IPS-18c (cell line): ENCODE data around the gene NARS2.

Experiments used
- H3K4me3 ChIP-seq: 2 replicates; pipeline ENCODE4 v1.7.0; 2013; ENCODE audit warnings: low read depth, mild to moderate bottlenecking, low read length, moderate library complexity; ENCODE audit not compliant: insufficient read depth
- H3K9me3 ChIP-seq: one replicate; pipeline ENCODE4 v1.6.1; 2013; ENCODE audit warnings: mild to moderate bottlenecking, low read length, moderate library complexity; ENCODE audit not compliant: control insufficient read depth, insufficient read depth

The NARS2 gene

GRCh38 chr11:78432956-78433355, 141.7 kb downstream of the NARS2 start:
- Histone ChIP-seq H3K9me3 (no peaks in the 10 kb centered on the region), H3K4me3 (no peak overlapping the region)

- Histone ChIP-seq H3K9me3 (no peaks in the 10 kb centered on the region), H3K4me3 (no peak overlapping the region)
Observed at GRCh38 chr11:78432058-78432515, 142.6 kb downstream of the NARS2 start.

GRCh38 chr11:78429660-78430059, 145.0 kb downstream of the NARS2 start:
- H3K4me3 ChIP-seq = no peak overlapping the region
- no peaks in the 10 kb centered on the region for H3K9me3 ChIP-seq

GRCh38 chr11:78429209-78429608, 145.5 kb downstream of the NARS2 start:
- H3K4me3 ChIP-seq = no peak overlapping the region
- no peaks in the 10 kb centered on the region for H3K9me3 ChIP-seq

DNA sequence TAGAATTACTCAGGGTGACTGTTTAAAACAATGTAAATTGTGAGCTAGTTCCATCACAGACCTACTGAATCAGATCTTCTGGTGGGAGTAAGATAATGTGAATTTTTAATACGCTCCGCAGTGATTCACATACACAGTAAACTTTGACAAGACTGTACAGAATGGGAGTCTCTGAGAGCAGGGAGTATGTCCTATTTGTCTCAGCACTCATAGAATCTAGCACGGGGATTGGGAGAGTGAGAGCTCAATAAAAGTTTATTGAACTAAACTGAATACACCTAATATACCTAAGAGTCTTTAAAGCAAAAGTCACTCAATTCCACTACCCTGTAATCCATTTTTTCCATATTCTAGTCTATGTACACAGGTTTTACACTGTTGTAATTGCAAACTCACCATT, 145.9 kb downstream of the NARS2 start:
- Histone ChIP-seq H3K4me3 (no peak overlapping the region), H3K9me3 (no peaks in the 10 kb centered on the region)

- H3K9me3 ChIP-seq = no peaks in the 10 kb centered on the region
- no peak overlapping the region for H3K4me3 ChIP-seq
Observed at GRCh38 chr11:78428266-78428636, 146.4 kb downstream of the NARS2 start.

DNA sequence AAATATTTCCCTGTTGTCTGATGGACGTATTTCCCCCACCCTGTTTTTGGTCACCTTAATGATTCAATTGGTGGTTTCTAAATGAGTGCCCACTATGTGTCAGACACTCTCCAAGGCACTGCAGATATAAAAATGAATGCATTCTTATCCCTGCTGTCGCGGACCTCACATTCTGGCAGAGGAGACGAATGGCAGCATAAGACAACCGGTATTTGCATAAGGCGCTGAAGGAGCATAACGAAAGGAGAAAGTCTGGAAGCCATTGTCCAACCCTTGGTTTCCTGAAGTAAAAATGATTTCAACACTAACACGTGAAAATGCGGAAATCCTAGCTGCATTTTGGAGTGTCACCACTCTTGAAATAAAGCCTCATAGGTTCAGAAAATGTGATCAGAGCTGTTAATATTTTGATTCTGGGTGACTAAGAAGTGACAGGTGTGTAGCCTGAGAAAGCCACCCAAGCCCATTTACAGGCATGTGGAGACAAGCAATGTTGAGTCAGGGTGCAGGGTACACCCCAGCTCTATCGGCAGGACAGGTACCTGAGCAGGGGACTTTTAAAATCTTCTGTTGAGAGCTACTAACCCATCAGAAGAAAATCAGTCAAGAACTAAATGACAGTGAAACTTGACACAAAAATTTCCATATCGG, 146.9 kb downstream of the NARS2 start:
- H3K4me3 ChIP-seq = no peak overlapping the region
- no peaks in the 10 kb centered on the region for H3K9me3 ChIP-seq

DNA sequence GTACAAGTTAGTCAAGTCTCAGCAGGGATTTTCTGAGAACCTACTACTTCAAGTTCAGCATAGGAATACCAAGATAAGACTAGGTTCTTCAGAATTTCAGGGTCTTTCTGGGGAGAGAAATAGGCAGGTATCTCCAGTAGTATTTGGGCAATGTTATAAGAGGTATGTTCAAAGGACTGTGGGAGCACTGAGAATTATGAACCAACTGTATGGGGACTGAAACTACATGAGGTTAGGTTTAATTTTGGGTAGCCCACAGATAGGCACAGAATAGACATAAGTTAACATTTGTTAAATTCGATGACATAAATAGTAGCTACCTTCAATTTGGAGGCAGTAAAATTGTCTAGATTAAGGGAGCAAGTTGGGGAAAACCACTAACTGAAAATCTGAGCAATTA, 147.8 kb downstream of the NARS2 start:
- Histone ChIP-seq H3K4me3 (no peak overlapping the region), H3K9me3 (no peaks in the 10 kb centered on the region)

DNA sequence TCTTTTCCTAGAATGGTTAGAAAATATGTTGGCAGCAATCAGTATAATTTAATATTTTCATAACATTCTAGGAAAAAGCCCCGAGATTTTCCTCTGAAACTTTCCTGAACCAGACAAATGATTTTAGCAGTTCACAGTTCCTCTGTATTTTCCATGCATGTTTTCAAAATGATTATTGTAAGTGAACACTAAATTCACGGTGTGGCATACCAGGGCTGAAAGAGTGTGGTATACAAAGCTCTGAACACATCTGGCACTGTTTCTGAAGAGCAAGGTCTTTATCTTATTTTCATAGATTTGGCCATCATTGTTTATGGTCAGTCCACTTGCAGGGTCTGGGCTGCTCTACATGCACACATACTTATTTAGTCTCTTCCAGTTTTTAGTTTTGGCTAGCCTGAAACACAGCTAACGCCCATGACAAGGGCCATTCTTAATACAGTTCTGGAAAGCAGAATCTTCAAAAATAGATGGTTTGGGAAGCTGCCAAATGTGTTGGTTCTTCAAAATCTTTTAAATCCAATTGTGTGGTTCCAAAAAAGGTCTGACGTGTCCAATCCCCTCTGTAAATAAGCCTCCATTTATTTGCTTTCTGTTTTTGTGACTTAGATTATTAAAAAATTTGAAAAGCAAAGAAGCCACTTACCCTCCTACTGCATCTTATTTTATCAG, 149.1 kb downstream of the NARS2 start:
- Histone ChIP-seq H3K4me3 (no peak overlapping the region), H3K9me3 (no peaks in the 10 kb centered on the region)

GRCh38 chr11:78424334-78425270, 150.1 kb downstream of the NARS2 start:
- H3K4me3 ChIP-seq = no peak overlapping the region
- no peaks in the 10 kb centered on the region for H3K9me3 ChIP-seq

DNA sequence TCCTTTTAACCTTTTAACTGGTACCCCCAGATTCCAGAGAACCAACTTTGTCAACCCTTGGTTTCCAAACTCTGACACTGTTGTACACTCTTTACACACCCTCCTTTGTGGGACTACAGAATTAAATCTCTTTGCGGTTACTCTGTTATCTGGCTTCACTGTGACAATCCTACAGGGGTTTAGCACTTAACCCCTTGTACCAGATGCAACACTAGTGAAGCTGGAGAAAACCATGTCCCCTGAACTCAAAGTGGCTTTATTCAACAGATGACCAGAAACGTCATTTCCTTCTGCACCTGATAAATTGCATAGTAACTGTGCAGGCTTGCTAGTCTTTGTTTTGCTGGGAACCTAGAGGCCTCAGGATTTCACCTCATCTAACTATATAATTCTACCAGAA, 151.4 kb downstream of the NARS2 start:
- H3K4me3 ChIP-seq = no peak overlapping the region
- no peaks in the 10 kb centered on the region for H3K9me3 ChIP-seq

- Histone ChIP-seq H3K4me3 (no peak overlapping the region), H3K9me3 (no peaks in the 10 kb centered on the region)
Observed at GRCh38 chr11:78420796-78421209, 153.9 kb downstream of the NARS2 start.

GRCh38 chr11:78420255-78420764, 154.4 kb downstream of the NARS2 start:
- Histone ChIP-seq H3K4me3 (no peak overlapping the region), H3K9me3 (no peaks in the 10 kb centered on the region)

GRCh38 chr11:78419327-78419726, 155.3 kb downstream of the NARS2 start:
- no peaks in the 10 kb centered on the region for H3K9me3 ChIP-seq
- no peak overlapping the region for H3K4me3 ChIP-seq

DNA sequence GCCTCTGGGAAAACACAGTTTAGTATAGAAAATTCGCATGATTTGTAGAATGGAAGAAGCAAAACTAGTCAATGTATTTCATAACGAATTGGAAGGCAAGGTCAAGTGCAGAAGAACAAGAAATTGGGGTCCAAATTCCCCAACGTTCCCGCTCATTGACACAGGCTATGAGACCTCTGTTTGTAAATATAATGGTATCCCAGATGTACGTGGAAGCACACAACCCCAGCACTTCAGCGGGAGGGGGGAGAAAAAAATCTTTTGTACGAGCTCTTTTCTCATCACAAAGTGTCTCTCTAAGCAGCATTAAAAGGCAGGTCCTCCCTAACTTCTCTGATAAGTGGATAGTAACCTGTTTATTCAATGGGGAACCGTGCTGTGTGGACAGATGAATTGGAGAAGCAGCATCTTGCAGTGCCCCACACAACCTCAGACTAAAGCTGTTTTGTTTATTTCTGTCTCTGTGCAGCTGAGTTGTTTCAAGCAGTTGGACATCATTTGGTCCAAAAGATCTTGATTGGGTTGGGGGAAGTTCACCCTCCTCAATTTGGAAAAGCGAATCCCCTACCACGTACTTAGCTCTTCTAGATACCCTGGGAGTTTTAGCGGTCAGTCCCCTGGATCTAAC, 156.0 kb downstream of the NARS2 start:
- peak overlapping the region; percentile 77; the same call in 1 of the 2 replicates for H3K4me3 ChIP-seq

DNA sequence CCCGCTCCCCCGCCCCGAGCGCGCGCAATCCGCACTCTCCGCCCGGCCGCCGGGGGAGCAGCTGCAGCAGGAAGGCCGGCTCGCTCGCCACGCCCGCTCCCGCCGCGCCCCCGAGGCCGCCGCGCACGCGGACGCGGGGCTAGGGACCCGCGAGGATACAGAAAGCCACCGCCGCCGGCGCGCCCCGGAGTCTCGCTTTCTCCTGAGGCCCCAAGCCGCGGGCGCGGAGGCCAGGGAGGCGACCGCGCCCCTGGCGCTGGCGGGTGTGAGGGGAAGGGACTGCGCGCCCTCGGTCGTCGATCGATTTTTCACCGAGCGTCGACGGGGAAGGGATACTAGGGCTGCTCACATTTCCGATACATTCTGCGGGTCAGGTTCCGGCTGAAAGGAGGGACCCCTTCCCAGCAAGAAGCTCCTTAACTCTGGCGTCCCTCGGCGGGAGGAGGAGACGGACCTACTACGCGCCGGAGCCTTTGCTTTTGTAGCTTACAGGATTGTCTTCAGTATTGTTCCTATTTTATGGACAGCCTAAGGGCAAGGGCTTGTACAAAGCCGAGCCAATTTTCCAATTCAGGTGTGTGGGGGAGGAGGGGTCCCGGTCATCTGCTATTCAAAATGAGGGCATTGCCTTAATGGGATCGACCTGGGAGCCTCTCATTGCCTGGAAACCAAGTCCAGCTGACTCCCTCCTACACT, 156.6 kb downstream of the NARS2 start:
- Histone ChIP-seq H3K9me3 (no peaks in the 10 kb centered on the region), H3K4me3 (peak overlapping the region; percentile 77)

More for the DNA sequence above, 156.0 kb downstream of the NARS2 start:
- no peaks in the 10 kb centered on the region for H3K9me3 ChIP-seq
